NOMO-1 treated with dmso at 0.1 percent for 144 hours (cell line): ENCODE measurements around the gene AWAT2.
"Not testable (repeated sequence)": the region's sequence is repeated elsewhere in the genome, so short reads cannot be mapped to it uniquely, and the experiment has no call there.

Source experiments
- DNase-seq: peaks from one replicate; lab custom pipeline; 2025; ENCODE audit not compliant: unreplicated experiment; lab: John Stamatoyannopoulos, UW

Gene AWAT2

GRCh38 chrX:70001708-70002341 lies 47.9 kb downstream of the AWAT2 start:
- no peak for DNase-seq

GRCh38 chrX:70001269-70001668 lies 48.5 kb downstream of the AWAT2 start:
- DNase-seq = no peak

GRCh38 chrX:69998299-69998698 lies 51.4 kb downstream of the AWAT2 start:
- DNase-seq = not testable (repeated sequence)

GRCh38 chrX:69996113-69996468 lies 53.6 kb downstream of the AWAT2 start:
- no peak for DNase-seq

GRCh38 chrX:69995362-69996112 lies 54.2 kb downstream of the AWAT2 start:
- no peak for DNase-seq

- DNase-seq = no peak
Observed at GRCh38 chrX:69993494-69993893, 56.2 kb downstream of the AWAT2 start.

GRCh38 chrX:69991685-69992084 lies 58.1 kb downstream of the AWAT2 start:
- no peak for DNase-seq
